HG03457 (cell line): Measurements from ENCODE around the gene TMEM190.
A peak's percentile ranks its signal among the peaks of the same experiment; 100 is the strongest.
"Not testable (repeated sequence)": the region's sequence is repeated elsewhere in the genome, so short reads cannot be mapped to it uniquely, and the experiment has no call there.

Source experiments
- ATAC-seq: cut with Tn5 transposase; IDR thresholded peaks from one replicate; pipeline ENCODE4 v1.9.1; 2021; ENCODE audit warnings: moderate number of reproducible peaks; ENCODE audit not compliant: unreplicated experiment

Gene TMEM190

DNA sequence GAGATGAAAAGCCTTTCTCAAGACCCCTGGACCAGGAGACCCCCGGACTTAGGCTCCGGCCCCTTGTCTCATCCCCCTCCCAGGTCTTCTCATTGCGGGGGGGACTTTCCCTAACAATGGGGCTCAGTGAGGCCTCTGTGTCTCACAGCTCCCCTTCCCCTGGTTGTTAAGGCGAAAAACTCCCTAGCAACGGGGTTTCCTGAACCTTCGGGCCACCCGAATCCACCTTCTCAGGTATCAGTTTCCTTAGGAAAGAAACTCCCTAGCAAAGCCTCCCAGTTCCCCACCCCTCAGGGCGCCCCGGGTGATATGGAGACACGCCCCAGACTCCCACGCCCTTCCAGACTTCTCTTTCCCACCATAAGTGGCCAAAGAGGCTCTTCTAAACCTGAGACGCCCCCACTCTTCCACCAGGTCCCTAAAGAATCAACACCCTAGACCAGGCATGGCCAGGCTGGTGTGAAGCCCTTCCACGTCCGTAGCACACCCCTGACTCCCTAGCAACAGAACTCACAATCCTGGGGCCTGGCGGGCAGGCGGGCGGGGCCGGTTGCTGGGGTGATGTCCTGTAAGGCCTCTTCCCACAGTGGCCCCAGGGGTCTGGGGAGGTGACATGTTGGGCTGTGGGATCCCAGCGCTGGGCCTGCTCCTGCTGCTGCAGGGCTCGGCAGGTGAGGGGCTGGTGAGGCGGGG lies at the start of gene TMEM190:
Gene TMEM190, plus strand, starts transcription at position 586 of the 693 bp plus-strand sequence. Its CDS starts 28 bp downstream, at position 614.
- ATAC-seq = no peak

DNA sequence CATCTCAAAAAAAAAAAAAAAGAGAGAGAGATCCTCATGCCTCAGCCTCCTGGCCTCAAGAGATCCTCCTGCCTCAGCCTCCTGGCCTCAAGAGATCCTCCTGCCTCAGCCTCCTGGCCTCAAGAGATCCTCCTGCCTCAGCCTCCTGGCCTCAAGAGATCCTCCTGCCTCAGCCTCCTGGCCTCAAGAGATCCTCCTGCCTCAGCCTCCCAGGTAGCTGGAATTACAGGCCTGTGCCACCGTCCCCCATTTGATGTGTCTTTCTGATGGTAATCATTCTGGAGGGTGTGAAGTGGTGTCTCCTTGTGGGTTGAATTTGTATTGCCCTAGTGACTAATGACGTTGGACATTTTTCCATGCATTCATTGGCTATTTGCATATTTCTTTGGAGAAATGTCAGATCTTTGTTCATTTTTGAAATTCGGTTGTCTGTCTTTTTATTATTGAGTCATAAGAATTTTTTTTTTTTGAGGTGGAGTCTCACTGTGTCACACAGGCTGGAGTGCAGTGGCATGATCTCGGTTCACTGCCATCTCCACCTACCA lies 47.8 kb upstream of the TMEM190 start:
- ATAC-seq = not testable (repeated sequence)

DNA sequence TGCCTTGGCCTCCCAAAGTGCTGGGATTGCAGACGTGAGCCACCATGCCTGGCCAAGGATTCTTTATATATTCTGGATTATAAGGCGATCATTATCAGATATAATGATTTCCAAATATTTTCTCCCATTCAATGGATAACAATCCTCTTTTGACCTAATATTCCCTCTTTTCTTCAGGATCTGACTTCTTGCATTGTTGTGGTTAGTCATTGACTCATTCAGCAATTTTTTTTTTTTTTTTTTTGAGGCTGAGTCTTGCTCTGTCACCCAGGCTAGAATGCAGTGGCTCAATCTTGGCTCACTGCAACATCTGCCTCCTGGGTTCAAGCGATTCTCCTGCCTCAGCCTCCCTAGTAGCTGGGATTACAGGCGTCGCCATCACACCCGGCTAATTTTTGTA lies 46.8 kb upstream of the TMEM190 start:
- not testable (repeated sequence) for ATAC-seq

GRCh38 chr19:55333870-55334269 lies 42.8 kb upstream of the TMEM190 start:
- no peak for ATAC-seq

DNA sequence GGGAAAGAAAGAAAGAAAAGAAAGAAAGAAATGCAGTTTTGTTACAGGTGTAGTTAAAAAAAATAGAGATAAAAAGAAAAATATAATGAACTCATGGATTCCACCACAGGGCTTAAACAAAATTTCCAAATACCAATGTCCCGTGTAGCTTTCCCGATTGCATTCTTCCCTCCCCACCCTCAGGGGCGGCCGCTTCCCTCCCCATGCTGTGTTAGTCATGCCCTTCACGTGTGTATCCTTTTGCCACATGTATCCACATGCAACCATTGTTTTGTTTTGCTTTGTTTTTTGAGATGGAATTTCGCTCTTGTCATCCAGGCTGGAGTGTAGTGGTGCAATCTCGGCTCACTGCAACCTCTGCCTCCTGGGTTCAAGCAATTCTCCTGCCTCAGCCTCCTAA lies 40.5 kb upstream of the TMEM190 start:
- no peak for ATAC-seq

DNA sequence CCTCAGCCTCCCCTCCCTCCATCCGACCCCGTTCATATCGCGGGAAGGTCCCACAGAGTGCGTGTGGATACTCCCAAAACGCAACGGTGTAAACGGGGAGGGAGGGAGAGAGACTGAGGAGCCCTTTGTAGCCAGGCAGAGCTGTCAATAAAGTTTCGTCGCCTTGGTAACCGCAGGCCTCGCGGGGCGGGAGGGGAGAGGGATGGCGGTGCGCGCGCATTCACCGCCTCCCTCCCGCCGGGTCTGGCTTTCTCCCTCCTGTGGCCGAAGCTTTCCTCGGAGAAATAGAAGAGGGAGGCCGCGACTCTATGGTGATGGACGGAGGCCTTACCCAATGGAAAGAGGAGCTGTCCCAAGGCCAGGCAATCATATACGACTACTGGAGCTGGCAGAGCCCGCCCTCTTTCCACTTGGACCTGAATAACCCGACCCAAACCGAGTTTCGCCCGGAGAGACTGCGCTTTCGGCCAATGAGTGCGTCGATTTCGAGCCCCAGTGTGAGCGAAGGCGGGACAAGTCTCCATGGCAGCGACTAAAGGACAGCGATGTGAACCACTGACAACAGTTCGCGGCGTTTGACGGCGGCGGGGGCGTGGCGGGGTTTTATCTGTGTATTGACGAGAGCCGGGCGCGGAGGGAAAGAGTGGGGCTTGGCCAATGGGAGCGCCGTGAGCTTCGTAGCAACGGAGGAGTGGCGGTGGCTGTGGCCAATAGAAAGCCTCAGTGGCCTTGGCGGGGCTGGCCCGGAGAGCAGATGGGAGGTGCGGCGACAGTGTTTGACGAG lies 37.3 kb upstream of the TMEM190 start, which contains the start of gene KMT5C:
Gene KMT5C, plus strand, starts transcription at position 772 of the 784 bp plus-strand sequence. CDS start 2,061 bp downstream, outside the sequence.
- peak; percentile 66 for ATAC-seq

GRCh38 chr19:55339889-55340783 lies 36.5 kb upstream of the TMEM190 start:
- peak; percentile 1 for ATAC-seq

DNA sequence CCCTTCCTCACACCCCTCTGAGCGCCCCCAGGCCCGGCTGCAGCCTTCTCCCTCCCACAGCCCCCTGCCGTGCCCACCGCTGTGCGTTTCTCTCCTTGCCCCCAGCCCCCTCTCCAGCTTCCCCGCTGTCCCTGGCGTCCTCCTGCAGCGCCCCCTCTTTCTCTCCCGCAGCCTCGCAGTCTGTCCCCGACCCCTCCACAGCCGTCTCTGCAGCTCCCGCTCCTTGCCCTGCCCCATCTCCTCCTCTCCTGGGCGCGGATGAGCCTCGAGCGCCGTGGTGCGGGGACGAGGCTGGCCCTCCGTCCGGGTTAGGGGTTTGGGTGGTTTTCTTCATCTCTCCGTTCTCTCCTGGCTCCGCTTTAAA lies 35.9 kb upstream of the TMEM190 start:
- no peak for ATAC-seq

DNA sequence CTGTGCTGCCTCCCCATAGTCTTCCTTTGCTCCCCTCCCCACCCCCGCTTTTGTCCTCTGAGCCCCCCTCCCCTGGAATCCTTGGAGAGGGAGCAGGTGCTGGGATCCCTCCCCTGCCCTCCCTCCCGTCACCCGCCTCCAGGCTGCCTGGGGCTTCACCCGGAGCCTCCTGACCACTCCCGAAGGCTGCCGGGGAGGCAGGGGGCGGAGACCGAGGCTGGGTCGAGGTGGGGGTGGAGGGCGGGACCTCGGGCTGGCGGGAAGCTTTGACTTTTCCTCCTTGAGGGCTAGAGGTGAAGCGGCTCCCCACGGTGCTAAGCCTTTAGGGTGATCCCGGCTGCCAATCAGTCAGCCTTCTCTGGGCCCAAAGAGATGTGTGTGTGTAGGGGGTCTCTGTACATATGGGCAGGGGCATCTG lies 35.4 kb upstream of the TMEM190 start:
- no peak for ATAC-seq

DNA sequence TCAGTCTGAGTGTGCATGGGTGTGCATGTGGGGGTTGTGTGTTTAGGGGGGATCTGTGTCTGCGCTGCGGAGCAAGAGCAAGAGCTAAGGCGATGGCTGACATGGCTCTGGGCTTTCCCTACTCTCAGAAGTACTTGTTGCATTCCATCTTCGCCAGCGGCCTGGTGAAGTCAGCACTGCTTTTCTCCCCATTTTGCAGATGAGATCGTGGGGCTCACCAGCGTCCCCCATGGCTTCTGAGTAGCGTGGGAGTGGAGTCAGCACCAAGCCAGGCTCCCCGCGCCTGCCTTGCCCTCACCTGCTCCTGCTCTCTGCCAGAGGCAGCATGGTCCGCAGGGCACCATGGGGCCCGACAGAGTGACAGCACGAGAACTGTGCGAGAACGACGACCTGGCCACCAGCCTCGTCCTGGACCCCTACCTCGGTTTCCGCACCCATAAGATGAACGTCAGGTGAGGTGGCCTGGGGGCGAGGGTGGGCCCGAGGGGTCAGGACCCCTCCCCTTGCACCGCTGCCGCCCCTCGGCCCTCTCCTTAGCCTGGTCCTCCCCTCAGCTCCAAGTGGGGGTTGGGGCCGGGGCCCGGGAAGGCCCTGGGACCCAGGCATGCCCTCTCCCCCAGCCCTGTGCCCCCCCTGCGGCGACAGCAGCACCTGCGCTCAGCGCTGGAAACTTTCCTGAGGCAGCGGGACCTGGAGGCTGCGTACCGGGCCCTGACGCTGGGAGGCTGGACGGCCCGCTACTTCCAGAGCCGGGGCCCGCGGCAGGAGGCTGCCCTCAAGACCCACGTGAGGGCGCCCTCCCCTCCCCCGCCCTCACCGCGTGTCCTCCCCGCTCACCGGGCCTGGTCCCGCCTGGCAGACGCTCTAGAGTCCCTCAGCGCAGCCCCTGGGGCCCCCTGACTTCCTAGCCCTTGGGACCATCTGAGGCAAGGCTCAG lies 34.8 kb upstream of the TMEM190 start:
- ATAC-seq = no peak

- no peak for ATAC-seq
These were observed 32.2 kb upstream of the TMEM190 start for GRCh38 chr19:55344444-55344843.

DNA sequence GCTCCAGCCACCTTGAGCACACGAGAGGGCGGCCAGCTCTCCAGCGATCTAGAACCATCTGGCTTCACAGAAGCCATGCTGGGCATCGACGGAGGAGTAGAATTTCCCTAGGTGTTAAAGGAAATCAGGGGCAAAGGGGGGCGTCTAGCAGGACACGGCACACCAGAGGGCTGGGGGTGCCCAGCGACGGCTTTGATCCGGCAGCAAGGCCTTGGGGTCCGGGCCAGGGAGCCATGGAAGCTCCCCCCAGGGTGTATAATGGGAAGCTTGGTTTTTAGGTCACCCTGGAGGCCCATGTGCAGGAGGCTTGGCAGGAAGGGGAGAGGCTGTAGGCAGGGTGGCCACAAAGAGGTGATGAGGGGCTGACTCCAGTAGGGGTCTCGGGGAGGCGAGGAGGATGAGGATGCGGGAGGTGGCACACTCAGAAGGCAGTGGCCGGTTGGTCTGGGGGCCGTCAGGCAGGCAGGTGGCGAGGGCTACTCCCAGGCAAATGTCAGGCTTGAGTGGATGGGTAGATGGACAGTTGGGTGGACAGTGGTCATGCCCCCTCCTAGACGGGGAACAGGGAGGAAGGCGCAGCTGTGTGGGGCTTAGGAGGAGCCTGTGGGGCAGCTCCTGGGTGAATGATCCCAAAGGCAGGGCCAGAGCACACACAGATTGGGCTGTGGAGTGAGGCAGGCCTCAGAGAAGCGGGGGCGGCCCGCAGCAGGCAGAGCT lies 31.4 kb upstream of the TMEM190 start:
- no peak for ATAC-seq

DNA sequence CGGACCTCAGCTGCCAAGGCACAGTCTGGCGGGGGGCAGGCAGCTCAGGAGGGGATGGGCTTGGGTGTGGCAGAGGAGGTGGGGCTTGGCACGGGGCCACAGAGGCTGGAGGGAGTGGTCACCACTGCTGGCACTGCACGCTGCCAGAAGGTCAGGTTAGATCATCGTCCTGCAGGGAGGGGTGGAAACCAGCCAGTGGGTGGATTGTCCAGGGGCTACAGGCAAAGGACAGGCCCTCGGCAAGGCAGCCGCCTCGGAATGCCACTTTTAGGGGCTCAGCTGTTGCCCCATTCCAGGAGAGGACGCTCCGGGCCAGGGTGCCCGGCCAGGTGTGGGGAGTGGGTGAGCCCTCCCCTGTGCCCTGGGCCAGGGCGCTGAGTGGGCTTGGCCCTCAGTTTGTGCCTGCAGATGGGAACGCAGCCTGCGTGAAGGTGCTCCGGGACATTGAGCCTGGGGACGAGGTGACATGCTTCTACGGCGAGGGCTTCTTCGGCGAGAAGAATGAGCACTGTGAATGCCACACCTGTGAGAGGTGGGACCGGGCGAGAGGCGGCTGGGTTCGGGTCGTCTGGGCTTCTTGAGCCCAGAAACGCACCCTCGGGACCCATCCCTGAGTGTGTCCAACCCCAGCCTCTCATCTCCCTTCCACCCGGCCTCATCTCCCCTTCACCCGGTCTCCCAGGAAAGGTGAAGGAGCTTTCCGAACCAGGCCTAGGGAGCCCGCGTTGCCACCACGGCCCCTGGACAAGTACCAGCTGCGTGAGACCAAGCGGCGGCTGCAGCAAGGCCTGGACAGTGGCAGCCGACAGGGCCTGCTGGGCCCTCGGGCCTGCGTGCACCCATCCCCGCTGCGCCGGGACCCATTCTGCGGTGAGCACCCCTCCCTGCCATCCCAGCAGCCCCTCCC lies 30.6 kb upstream of the TMEM190 start:
- ATAC-seq = no peak

- no peak for ATAC-seq
These were observed 29.7 kb upstream of the TMEM190 start for GRCh38 chr19:55346725-55347441.

- ATAC-seq = no peak
These were observed 29.1 kb upstream of the TMEM190 start for GRCh38 chr19:55347442-55348009.

- ATAC-seq = no peak
These were observed 28.1 kb upstream of the TMEM190 start for GRCh38 chr19:55348317-55349034.
